Erythroblast (primary cell): ENCODE data around the gene PARP14.
"Not testable (repeated sequence)": the region's sequence is repeated elsewhere in the genome, so short reads cannot be mapped to it uniquely, and the experiment has no call there.

ENCODE experiments used
- DNase-seq, 2 experiments: peaks; one replicate each; lab custom pipeline; 2025; lab: John Stamatoyannopoulos, UW
- GATA1 ChIP-seq: IDR thresholded peaks from 2 replicates; pipeline ENCODE4 v1.6.1; 2011; ENCODE audit warnings: low read depth, mild to moderate bottlenecking, control low read depth, low read length, moderate library complexity
- POLR2A ChIP-seq: IDR thresholded peaks from 2 replicates; pipeline ENCODE4 v1.6.1; 2011; ENCODE audit warnings: mild to moderate bottlenecking, low read length

Gene PARP14

GRCh38 chr3:122668930-122669730, 11.5 kb upstream of the PARP14 start:
- TF ChIP-seq POLR2A, result no peak
- TF ChIP-seq GATA1, result no peak
- DNase-seq, result no peak

- TF ChIP-seq POLR2A, result no peak
- TF ChIP-seq GATA1, result no peak
- no peak for DNase-seq
Observed at GRCh38 chr3:122671553-122671952, 9.1 kb upstream of the PARP14 start.

DNA sequence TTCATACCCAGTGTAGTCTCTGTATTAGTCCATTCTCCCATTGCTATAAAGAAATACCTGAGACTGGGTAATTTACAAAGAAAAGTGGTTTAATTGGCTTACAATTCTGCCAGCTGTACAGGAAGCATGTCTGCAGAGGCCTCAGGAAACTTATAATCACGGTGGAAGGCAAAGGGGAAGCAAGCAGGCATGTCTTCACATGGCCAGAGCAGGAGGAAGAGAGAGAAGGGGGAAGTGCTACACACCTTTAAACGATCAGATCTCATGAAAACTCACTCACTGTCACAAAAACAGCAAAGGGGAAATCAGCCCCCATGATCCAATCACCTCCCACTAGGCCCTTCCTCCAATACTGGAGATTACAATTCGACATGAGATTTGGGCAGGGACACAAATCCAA, 6.3 kb upstream of the PARP14 start:
- DNase-seq, result no peak
- TF ChIP-seq GATA1 (no peak), POLR2A (no peak)

DNA sequence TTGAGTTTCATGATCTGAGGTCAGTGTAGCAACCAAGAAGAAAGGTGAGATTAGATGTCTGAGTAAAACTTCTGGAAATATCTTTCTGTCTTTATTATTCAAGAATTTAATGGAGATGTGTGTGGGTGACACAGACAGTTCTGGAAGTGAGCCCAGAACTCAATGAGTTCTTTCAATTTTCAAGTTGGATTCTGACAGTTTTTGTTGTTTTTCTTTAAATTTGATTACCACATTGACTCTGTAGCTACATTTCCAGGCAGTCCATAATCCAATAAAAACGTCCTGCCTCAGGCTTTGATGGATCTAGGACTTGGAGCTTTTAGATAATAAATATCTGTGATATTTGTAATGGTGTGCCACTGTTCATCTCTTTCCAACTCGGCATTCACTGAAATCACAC, 3.9 kb upstream of the PARP14 start:
- no peak for DNase-seq

DNA sequence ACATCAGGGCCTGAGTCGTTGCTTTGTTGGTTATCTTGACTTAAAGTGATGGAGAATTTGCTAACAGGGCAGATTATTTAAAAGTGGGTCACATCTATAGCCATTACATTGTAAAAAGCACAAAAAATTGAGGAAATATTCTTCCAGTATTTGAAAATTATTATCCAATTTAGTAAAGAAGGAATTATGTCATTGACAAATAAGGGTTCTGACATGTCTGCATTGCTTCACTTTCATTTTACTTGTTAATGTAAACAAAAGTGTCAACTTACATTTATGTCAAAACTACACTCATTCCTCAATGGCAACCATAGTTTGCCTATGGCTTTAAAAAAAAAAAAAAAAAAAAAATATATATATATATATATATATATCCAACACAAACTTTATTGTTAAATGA, 3.4 kb upstream of the PARP14 start:
- TF ChIP-seq GATA1 (no peak), POLR2A (no peak)
- DNase-seq, result no peak

More for the DNA sequence above, 3.9 kb upstream of the PARP14 start:
- no peak for TF ChIP-seq GATA1
- no peak for TF ChIP-seq POLR2A

DNA sequence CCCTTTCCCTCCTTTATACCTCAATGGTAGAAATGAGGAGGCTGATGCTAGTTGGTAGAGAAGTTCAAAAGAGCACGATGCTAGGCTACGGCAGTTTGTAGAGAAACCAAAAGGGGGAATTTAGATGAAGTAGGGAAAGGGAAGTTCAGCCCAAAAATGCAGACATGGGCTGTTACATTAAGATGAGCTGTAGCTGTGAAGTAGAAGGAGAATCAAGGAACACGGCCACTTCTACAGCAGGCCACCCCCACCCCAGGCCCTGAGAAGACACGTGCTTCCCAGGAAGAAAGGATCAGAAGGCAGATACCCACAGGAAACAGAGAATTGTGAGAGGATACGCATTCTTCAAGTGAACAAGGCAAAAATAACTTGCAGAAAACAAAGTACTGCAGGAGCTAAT, 2.1 kb upstream of the PARP14 start:
- TF ChIP-seq POLR2A (no peak), GATA1 (no peak)

DNA sequence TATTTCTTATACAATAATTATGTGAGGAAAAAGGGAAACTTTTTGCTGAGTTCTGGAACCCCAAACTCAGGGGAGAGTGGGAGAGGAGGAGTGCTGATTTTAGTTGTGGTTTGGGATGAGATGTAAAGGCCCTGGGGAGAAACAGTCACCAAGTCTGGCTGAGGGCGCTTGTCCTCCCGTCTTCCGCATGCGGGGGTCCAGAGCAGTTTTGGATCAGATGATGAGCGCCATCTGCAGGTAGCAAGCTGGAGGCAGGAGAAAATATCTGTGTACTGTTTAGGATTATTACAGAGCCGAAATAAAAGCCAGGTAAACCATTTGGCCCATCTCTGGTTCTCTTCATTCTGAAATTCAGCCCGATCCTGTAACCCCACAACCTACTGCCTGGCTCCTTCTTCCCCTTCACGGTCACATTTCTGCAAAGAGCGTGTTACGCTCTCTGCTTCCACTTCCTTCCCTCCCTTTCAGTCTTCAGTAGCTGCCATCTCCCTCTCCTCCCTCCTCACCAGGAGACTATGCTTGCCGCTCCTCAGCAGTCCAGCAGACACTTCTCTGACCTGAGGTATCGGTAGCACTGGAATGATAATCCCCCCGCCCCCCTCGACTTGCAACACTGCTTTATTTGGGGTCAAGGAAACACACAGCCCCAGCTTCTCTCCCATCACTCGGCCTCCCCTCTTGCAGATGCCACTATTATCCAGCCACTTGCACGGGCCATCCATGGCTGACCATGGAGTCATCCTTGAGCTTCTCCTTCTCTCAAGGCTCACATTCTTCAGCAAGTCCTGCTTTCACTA, 1.4 kb upstream of the PARP14 start:
- DNase-seq, result peak; percentile 88 to 90
- no peak for TF ChIP-seq GATA1
- TF ChIP-seq POLR2A, result no peak

More for the DNA sequence above, 2.1 kb upstream of the PARP14 start:
- no peak for DNase-seq

DNA sequence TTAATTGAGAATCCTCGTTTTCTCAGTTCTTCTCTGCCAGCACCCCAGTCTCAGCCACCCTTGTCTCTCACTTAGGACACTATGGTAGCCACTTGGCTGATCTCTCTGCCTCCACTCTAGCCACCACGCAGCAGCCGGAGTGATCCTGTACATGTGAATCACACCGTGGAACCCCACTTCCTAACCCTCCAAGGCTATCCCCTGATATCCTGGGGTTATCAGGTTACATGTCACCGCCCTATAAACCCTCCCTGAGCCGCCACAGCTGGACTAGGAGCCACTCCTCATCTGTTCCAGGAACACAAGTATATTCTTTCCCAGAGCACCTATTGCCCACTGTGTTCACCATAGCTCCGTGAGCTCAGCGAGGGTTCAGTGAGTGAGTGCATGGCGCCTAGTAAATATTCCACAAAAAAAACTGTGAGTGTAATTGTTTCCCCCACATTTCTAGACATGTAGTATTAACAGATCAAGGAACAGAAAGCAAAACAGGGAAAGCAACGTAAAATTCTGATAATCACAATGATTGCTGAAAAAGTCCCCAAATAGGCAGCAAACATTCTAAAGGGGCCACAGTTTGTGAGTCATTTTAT, 661 bp upstream of the PARP14 start:
- TF ChIP-seq POLR2A, result no peak
- TF ChIP-seq GATA1, result no peak

DNA sequence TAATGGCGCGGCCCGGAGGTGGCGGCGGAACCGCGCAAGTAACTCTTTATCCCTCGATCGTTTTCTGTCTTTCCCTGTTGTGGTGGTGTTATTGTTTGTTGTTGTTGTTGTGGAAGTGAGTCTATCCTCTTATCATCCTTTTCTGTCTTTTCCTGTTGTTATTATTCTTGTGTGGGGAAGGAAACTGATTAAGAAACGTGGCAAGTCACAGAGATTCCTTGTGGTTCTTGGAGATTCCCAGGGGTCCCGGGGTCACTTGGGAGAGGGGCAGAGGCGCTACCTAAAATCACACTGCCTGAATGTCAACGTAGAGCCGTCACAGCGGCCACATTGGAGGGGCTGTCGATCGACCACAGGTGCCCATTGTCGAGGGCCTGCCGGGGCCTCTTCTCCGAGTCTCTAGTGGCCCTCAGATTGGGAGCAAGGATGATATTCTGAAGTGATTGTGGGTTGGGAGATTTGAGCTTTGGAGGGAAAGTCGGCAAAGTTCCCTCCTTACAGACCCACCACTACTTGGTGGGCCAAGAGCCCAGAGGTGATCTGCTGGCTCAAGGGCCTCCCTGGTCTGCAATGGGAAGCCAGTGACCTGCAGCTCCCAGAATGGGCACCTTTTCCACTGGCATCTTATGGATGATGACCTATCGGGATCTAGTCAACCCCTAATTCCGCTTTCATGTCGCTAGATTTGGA, 790 bp downstream of the PARP14 start:
- TF ChIP-seq GATA1 (no peak), POLR2A (no peak)
- DNase-seq, result peak in 1 of 2 experiments; percentile 36

More for the DNA sequence above, 661 bp upstream of the PARP14 start:
- peak; percentile 63 to 69 for DNase-seq

- no peak for TF ChIP-seq POLR2A
- TF ChIP-seq GATA1, result no peak
Observed at GRCh38 chr3:122681974-122682409, 1.4 kb downstream of the PARP14 start.

DNA sequence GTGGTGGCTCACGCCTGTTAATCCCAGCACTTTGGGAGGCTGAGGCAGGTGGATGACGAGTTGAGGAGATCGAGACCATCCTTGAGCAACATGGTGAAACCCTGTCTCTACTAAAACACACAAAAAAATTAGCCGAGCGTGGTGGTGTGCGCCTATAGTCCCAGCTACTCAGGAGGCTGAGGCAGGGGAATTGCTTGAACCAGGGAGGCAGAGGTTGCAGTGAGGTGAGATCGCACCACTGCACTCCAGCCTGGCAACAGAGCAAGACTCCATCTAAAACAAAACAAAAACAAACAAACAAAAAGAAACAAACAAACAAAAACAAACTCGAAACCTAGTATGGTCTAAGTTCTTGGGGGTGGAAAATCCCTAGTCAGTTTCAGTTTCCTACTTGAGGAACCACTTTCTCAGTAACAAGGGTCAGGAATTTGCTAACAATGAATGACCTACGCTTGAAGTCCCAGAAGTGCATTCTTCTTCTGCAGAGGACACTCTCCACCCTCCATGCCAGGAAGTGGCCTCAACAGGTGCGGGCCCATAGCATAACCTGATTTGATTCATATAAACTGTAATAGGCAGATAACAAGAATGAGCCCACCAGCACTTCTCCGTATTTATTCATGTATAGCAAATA, 2.3 kb downstream of the PARP14 start:
- DNase-seq, result not testable (repeated sequence)

More at GRCh38 chr3:122681974-122682409, 1.4 kb downstream of the PARP14 start:
- DNase-seq, result no peak

GRCh38 chr3:122687298-122687697, 6.7 kb downstream of the PARP14 start:
- no peak for DNase-seq
- TF ChIP-seq GATA1 (no peak), POLR2A (no peak)

- no peak for DNase-seq
Observed at GRCh38 chr3:122688996-122689395, 8.4 kb downstream of the PARP14 start.

More at GRCh38 chr3:122688996-122689395, 8.4 kb downstream of the PARP14 start:
- TF ChIP-seq GATA1, result no peak
- TF ChIP-seq POLR2A, result no peak
